Activated CD8-positive, alpha-beta memory T cell treated with anti-CD3 and anti-CD28 coated beads, Interleukin-2, amount 50 U/mL, for 48 hours (primary cell): ENCODE data around the gene FCSK.
"Not testable (repeated sequence)": the region's sequence is repeated elsewhere in the genome, so short reads cannot be mapped to it uniquely, and the experiment has no call there.

Experiments used
- DNase-seq: peaks from one replicate; pipeline ENCODE4 v3.0.0-alpha.2; 2020

FCSK gene

GRCh38 chr16:70454222-70455034 lies at the start of gene FCSK:
TSS of gene FCSK (plus strand) at chr16:70454595. CDS start at chr16:70463191, 8,596 bp downstream.
- peak; percentile 89 for DNase-seq

- not testable (repeated sequence) for DNase-seq
These were observed 48.3 kb upstream of the FCSK start for GRCh38 chr16:70406104-70406503.

- no peak for DNase-seq
These were observed 46.6 kb upstream of the FCSK start for GRCh38 chr16:70407811-70408274.

GRCh38 chr16:70410734-70411133 lies 43.7 kb upstream of the FCSK start:
- no peak for DNase-seq

GRCh38 chr16:70412385-70412784 lies 42.0 kb upstream of the FCSK start:
- no peak for DNase-seq

- DNase-seq: not testable (repeated sequence)
These were observed 40.8 kb upstream of the FCSK start for GRCh38 chr16:70413572-70413971.

GRCh38 chr16:70416748-70417616 lies 37.4 kb upstream of the FCSK start:
- DNase-seq: no peak

GRCh38 chr16:70417661-70418060 lies 36.7 kb upstream of the FCSK start:
- no peak for DNase-seq

GRCh38 chr16:70418274-70418992 lies 36.0 kb upstream of the FCSK start:
- peak; percentile 64 for DNase-seq

- no peak for DNase-seq
These were observed 35.4 kb upstream of the FCSK start for GRCh38 chr16:70418993-70419318.

- DNase-seq: no peak
These were observed 34.7 kb upstream of the FCSK start for GRCh38 chr16:70419384-70420327.

GRCh38 chr16:70421014-70421413 lies 33.4 kb upstream of the FCSK start:
- no peak for DNase-seq

- no peak for DNase-seq
These were observed 32.7 kb upstream of the FCSK start for GRCh38 chr16:70421473-70422311.

GRCh38 chr16:70422543-70422942 lies 31.9 kb upstream of the FCSK start:
- no peak for DNase-seq

- no peak for DNase-seq
These were observed 26.6 kb upstream of the FCSK start for GRCh38 chr16:70427786-70428177.

GRCh38 chr16:70428178-70428998 lies 26.0 kb upstream of the FCSK start:
- DNase-seq: peak; percentile 81

GRCh38 chr16:70429888-70430666 lies 24.3 kb upstream of the FCSK start:
- DNase-seq: no peak

GRCh38 chr16:70430667-70431536 lies 23.5 kb upstream of the FCSK start:
- DNase-seq: peak; percentile 58
